PFSK-1 (cell line): Measurements from ENCODE around the gene KRTAP3-2. TPM values are rescaled to one million over a fixed set of nuclear protein-coding genes. Genes with fewer than 3 reads are reported as not detected.
"Not testable (repeated sequence)": the region's sequence is repeated elsewhere in the genome, so short reads cannot be mapped to it uniquely, and the experiment has no call there.

Source experiments
- FOXP2 ChIP-seq: optimal IDR thresholded peaks from 2 replicates; pipeline ENCODE3; 2011; ENCODE audit warnings: borderline replicate concordance, control low read depth, inconsistent platforms; ENCODE audit not compliant: insufficient read depth; ENCODE audit errors: extremely low read length, extremely low read depth
- POLR2AphosphoS5 ChIP-seq: IDR thresholded peaks from 2 replicates; pipeline ENCODE4 v1.6.1; 2012; ENCODE audit warnings: low read depth, mild to moderate bottlenecking, control low read depth, low read length, moderate library complexity
- SIN3A ChIP-seq: IDR thresholded peaks from 2 replicates; pipeline ENCODE4 v1.6.1; 2012; ENCODE audit warnings: mild to moderate bottlenecking, low read length, moderate library complexity, borderline replicate concordance; ENCODE audit not compliant: insufficient read depth
- TAF1 ChIP-seq: IDR thresholded peaks from 2 replicates; pipeline ENCODE4 v1.6.1; 2012; ENCODE audit warnings: low read length, control low read depth, borderline replicate concordance; ENCODE audit not compliant: insufficient read depth
- polyA plus RNA-seq: library from polyadenylated mRNA; unstranded; fragments of >200 nt; gene quantifications from one replicate; pipeline ENCODE4 v1.2.1, GENCODE V29; 2012; ENCODE audit warnings: low read depth, missing spikeins; ENCODE audit not compliant: insufficient read length
- TF ChIP-seq, protein P1 (sequence below), 2 experiments: IDR thresholded peaks; 2 replicates each; pipeline versions ENCODE4 v1.6.1 to v1.8.0; 2011 to 2012; ENCODE audit warnings: low read depth in 2 of 2, low read length in 2 of 2, control low read depth in 1 of 2, inconsistent platforms in 1 of 2, mild to moderate bottlenecking in 1 of 2, moderate library complexity in 1 of 2; ENCODE audit not compliant: insufficient read depth in 1 of 2

Gene KRTAP3-2
- not detected for polyA plus RNA-seq

DNA sequence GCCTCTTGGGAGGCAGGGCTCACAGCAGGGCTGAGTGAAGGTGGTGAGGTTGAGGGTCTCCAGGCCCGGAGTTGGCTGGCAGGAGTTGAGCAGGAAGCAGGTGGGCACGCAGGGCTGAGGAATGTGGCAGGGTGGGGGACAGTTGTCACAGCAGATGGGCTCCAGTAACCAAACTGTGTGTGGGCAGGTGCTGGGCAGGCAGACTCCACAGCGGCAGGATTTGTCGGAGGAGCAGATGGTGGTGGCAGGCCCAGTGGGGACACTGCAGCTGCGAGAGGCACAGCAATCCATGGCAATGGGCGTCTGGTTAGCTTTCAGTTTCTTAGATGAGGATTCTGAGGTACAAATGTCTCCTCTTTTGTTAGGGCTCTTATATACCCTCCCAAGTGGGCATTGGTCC, at the start of gene KRTAP3-2:
Gene KRTAP3-2 (minus strand): TSS at position 344 of the 400 bp plus-strand sequence. CDS start 53 bp downstream, at position 291.
- TF ChIP-seq, protein P1, sequence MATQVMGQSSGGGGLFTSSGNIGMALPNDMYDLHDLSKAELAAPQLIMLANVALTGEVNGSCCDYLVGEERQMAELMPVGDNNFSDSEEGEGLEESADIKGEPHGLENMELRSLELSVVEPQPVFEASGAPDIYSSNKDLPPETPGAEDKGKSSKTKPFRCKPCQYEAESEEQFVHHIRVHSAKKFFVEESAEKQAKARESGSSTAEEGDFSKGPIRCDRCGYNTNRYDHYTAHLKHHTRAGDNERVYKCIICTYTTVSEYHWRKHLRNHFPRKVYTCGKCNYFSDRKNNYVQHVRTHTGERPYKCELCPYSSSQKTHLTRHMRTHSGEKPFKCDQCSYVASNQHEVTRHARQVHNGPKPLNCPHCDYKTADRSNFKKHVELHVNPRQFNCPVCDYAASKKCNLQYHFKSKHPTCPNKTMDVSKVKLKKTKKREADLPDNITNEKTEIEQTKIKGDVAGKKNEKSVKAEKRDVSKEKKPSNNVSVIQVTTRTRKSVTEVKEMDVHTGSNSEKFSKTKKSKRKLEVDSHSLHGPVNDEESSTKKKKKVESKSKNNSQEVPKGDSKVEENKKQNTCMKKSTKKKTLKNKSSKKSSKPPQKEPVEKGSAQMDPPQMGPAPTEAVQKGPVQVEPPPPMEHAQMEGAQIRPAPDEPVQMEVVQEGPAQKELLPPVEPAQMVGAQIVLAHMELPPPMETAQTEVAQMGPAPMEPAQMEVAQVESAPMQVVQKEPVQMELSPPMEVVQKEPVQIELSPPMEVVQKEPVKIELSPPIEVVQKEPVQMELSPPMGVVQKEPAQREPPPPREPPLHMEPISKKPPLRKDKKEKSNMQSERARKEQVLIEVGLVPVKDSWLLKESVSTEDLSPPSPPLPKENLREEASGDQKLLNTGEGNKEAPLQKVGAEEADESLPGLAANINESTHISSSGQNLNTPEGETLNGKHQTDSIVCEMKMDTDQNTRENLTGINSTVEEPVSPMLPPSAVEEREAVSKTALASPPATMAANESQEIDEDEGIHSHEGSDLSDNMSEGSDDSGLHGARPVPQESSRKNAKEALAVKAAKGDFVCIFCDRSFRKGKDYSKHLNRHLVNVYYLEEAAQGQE (IDR thresholded peaks at IDR 0.05; ENCODE audit: insufficient read depth in 1 of 2, low read depth in 2 of 2, low read length in 2 of 2) = not testable (repeated sequence)
- not testable (repeated sequence) for TF ChIP-seq POLR2AphosphoS5, SIN3A

DNA sequence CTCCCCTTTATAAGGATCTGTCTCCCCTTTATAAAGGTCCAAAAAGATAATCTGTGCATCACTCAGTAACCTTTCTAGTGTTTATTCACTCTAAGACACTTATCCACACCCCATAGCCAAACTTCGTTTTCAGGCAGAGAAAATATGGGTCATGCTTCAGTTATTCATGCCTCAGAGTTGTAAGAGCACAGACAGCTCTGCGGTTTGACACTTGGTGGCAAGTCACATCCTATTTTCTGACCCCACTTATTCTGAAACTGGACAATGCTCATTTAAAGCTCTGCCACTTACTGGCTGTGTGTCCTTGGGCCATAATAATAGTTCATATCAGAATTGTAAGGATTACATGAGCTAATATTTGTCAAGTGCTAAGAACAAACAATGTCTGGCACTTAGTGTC, 49.4 kb upstream of the KRTAP3-2 start:
- TF ChIP-seq TAF1 = no peak
- no peak for TF ChIP-seq SIN3A
- TF ChIP-seq, protein P1 (IDR thresholded peaks at IDR 0.05; ENCODE audit: insufficient read depth in 1 of 2, low read depth in 2 of 2, low read length in 2 of 2) = no peak
- TF ChIP-seq FOXP2 = no peak
- TF ChIP-seq POLR2AphosphoS5 = no peak

DNA sequence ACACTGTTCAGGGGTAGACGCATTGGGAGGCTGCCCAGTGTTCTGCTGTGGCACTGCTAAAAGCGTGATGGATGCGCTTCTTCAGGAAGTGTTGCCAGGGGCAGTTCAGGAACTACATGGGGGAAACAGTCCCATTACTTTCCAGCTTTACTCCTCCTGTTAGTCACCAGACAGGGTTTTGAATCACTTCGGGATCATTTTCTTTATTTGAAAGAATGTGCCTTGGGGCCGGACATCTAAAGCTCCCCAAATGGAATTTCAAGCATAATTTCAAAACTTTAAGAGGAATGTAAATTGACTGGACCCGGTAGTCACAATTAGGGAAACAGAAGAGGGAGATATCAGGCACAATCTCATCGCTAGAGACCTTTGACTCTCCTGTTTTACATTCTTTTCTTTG, 48.7 kb upstream of the KRTAP3-2 start:
- TF ChIP-seq SIN3A = no peak
- TF ChIP-seq TAF1 = no peak
- TF ChIP-seq, protein P1 (IDR thresholded peaks at IDR 0.05; ENCODE audit: insufficient read depth in 1 of 2, low read depth in 2 of 2, low read length in 2 of 2) = no peak
- no peak for TF ChIP-seq POLR2AphosphoS5
- no peak for TF ChIP-seq FOXP2

DNA sequence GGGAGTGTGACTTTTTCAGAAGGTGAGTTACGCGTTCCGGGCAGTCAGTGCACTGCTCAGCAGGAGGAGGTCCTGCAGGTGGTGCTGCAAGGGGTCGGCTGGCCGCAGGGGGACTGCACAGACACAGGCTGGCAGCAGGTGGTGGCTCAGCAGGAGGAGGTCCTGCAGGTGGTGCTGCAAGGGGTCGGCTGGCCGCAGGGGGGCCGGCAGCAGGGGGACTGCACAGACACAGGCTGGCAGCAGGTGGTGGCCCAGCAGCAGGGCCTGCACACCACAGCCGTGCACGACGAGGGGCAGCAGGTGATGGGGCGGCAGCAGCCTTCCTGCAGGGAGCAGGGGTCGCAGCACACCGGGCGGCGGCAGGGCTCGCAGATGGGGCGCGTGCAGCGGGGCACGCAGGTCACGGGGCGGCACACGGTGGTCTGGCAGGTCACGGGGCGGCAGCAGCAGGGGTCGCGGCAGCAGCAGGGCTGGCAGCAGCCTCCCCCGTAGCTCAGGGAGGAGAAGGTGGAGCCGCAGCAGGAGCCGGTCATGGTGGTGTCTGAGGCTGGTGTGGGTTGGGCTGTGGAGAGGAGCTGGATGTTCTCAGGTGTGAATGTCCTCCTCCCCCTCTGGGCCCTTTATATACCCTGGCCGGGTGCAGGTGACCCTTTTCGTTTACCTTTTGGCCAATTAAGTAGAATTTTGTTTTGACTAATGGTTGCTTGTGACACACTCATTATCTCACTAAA, 47.2 kb upstream of the KRTAP3-2 start, which contains the start of gene KRTAP2-1:
Gene KRTAP2-1 (minus strand): TSS at position 582 of the 731 bp plus-strand sequence. CDS start 49 bp downstream, at position 533.
- TF ChIP-seq POLR2AphosphoS5, FOXP2: not testable (repeated sequence)
- TF ChIP-seq, protein P1 (IDR thresholded peaks at IDR 0.05; ENCODE audit: insufficient read depth in 1 of 2, low read depth in 2 of 2, low read length in 2 of 2) = not testable (repeated sequence)

DNA sequence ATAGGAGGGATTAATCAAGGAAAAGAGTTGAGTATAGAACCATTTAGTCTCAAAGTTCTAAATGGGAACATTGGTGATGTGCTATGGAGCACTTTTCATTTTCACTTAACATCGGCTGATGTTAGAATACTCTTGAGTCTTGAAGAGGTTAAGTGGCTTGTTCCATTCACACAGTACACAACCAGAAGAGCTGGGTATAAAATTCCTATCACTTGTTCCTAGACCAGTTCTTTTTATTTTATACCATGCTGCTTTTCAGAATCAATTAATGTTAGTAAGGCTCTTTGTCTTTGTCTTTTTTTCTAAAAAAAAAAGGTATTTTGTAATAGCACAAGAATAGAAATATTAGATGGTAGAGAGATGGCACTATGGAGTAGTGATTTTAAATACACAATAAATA, 43.2 kb upstream of the KRTAP3-2 start:
- no peak for TF ChIP-seq SIN3A
- no peak for TF ChIP-seq TAF1
- TF ChIP-seq POLR2AphosphoS5 = no peak
- TF ChIP-seq FOXP2 = no peak
- TF ChIP-seq, protein P1 (IDR thresholded peaks at IDR 0.05; ENCODE audit: insufficient read depth in 1 of 2, low read depth in 2 of 2, low read length in 2 of 2) = no peak
